Adrenal gland (tissue), 5 donors: ENCODE data around the gene SAA1.

Experiments used
- POLR2A ChIP-seq, 2 donors: fragments of 450-650 bp; IDR thresholded peaks; one replicate each; pipeline ENCODE4 v1.6.1; 2017; ENCODE audit warnings: antibody characterized with exemption in 2 of 2, mild to moderate bottlenecking in 2 of 2, moderate library complexity in 1 of 2
- TF ChIP-seq, protein P1 (sequence below), 6 experiments: fragments of 450-650 bp in 4 of 6; fragments of 200-600 bp in 2 of 6; sonication (generic) in 1 of 6; IDR thresholded peaks; 1 replicate in 5 of 6; 2 replicates in 1 of 6; pipeline versions ENCODE4 v1.5.1 to v1.8.0; 2016 to 2021; ENCODE audit warnings: antibody characterized with exemption in 6 of 6, mild to moderate bottlenecking in 2 of 6, moderate library complexity in 1 of 6
- donor health status: DM: no; HTN: no; CAD: no.

DNA sequence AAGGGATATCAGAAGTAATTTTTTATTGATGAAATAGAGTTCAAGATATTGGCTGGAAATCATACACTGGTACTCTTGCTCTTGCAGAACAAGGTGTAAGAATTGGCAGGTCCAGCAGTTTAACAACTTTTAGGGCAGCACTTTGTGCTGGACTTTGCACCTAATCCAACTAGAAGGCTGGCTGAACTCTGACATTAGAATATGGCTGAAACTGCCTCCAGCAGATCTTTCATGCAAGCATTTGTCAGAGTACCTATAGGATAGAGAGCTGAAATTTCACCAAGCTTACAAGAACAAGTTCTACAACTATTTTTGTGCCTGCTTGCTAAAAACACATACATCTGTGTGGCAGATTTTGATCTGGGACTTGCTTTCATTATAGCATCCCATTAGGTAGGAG lies 38.7 kb downstream of the SAA1 start:
- TF ChIP-seq POLR2A (IDR thresholded peaks at IDR 0.05), result no peak
- TF ChIP-seq, protein P1, sequence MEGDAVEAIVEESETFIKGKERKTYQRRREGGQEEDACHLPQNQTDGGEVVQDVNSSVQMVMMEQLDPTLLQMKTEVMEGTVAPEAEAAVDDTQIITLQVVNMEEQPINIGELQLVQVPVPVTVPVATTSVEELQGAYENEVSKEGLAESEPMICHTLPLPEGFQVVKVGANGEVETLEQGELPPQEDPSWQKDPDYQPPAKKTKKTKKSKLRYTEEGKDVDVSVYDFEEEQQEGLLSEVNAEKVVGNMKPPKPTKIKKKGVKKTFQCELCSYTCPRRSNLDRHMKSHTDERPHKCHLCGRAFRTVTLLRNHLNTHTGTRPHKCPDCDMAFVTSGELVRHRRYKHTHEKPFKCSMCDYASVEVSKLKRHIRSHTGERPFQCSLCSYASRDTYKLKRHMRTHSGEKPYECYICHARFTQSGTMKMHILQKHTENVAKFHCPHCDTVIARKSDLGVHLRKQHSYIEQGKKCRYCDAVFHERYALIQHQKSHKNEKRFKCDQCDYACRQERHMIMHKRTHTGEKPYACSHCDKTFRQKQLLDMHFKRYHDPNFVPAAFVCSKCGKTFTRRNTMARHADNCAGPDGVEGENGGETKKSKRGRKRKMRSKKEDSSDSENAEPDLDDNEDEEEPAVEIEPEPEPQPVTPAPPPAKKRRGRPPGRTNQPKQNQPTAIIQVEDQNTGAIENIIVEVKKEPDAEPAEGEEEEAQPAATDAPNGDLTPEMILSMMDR (IDR thresholded peaks at IDR 0.05), result no peak
